ENCODE measurements around the gene ZNF423. TPM values are rescaled to one million over a fixed set of nuclear protein-coding genes. Genes with fewer than 3 reads are reported as not detected.

ZNF423 gene
- total and polyA plus RNA-seq, 7 donors: 0.69 to 19.7 (median 3.6) TPM

DNA sequence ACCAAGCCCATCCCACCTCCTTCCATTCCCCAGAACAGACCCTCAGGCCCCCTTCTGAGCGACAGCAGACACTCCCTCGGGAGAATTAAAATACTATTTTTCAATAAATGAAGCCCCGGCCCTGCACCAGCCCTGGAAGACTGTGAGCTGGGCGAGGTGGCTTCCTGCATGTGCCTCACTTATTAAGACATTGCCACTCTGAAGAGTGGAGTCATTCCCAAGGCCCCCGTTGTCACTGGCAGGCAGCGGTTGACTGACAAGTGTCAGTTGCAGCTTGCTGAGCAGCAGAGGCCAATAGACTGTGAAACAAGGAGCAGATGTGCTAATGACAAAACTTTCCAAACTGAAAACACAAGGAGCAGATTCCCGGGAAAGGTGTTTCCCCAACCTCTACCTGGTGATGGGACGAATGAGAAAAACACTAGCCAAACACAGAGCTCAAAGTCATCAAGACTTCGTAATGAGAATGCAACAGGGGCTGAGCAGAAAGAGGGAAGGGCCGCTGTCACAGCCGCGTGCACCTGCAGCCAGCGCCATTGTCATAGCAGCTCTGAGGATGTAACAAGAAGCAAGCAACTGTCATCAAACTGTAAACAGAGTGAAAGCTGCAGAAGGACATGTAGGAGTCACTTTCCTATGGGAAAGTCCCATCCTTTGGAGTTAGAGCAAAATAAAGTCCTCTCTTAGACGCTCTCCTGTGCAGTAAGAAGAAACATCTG is 250.2 kb downstream of the ZNF423 start:
- H3K9me3 ChIP-seq: no peaks in the 10 kb centered on the region
- intact Hi-C loops (cut with DNase I): loop anchor here (5.0 kb wide), 3 partner anchors 198 to 272 kb away; partner anchors contain the start of gene ZNF423
- TF ChIP-seq EP300 (IDR thresholded peaks at IDR 0.05) (no peak), POLR2AphosphoS5 (IDR thresholded peaks at IDR 0.05) (no peak), POLR2A (IDR thresholded peaks at IDR 0.05) (no peak)
- TF ChIP-seq, protein P1, sequence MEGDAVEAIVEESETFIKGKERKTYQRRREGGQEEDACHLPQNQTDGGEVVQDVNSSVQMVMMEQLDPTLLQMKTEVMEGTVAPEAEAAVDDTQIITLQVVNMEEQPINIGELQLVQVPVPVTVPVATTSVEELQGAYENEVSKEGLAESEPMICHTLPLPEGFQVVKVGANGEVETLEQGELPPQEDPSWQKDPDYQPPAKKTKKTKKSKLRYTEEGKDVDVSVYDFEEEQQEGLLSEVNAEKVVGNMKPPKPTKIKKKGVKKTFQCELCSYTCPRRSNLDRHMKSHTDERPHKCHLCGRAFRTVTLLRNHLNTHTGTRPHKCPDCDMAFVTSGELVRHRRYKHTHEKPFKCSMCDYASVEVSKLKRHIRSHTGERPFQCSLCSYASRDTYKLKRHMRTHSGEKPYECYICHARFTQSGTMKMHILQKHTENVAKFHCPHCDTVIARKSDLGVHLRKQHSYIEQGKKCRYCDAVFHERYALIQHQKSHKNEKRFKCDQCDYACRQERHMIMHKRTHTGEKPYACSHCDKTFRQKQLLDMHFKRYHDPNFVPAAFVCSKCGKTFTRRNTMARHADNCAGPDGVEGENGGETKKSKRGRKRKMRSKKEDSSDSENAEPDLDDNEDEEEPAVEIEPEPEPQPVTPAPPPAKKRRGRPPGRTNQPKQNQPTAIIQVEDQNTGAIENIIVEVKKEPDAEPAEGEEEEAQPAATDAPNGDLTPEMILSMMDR (IDR thresholded peaks at IDR 0.05): no peak
- no peak overlapping the region for H3K27ac ChIP-seq
- H3K27me3 ChIP-seq: no peaks in the 10 kb centered on the region
- peaks cover 0 to 16% (median 13%) of the 10 kb centered on the region in 4 donors for H3K4me1 ChIP-seq
- WGBS, 2 donors: 85 to 88% methylated on average over 14 of the region's 14 CpGs
- H3K36me3 ChIP-seq: no peaks in the 10 kb centered on the region
- DNase-seq: no peak
- H3K4me3 ChIP-seq: no peak overlapping the region

DNA sequence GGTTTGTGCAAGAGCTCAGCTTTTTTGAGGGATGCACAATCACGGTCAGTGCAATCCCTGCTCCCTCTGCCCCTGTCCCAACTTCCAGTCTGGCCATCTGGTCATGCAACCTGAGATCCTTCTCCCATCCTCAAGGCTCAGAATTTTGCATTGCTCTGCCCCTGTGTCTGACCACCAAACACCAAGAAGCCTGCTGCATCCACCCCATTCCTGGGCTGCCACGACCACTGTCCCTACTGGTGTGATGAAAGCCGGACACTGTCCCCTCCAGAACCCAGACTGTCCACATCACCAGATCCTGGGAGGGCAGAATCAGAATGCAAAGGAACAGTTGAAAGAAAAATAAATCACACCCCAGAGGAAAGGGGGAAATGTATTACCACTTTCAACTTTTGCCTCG is 251.3 kb downstream of the ZNF423 start:
- Histone ChIP-seq H3K9me3 (no peaks in the 10 kb centered on the region), H3K4me3 (no peak overlapping the region), H3K27me3 (no peaks in the 10 kb centered on the region), H3K27ac (no peak overlapping the region), H3K36me3 (no peaks in the 10 kb centered on the region), H3K4me1 (peaks cover 0 to 16% (median 13%) of the 10 kb centered on the region in 4 donors)
- DNase-seq: no peak
- intact Hi-C loops (cut with DNase I): loop anchor here (5.0 kb wide), 3 partner anchors 197 to 273 kb away; partner anchors contain the start of gene ZNF423
- no peak for TF ChIP-seq EP300 (IDR thresholded peaks at IDR 0.05)
- TF ChIP-seq POLR2AphosphoS5 (IDR thresholded peaks at IDR 0.05): no peak
- TF ChIP-seq, protein P1 (IDR thresholded peaks at IDR 0.05): no peak
- no peak for TF ChIP-seq POLR2A (IDR thresholded peaks at IDR 0.05)
- 91 to 94% methylated on average over 4 of the region's 4 CpGs for WGBS, 2 donors

DNA sequence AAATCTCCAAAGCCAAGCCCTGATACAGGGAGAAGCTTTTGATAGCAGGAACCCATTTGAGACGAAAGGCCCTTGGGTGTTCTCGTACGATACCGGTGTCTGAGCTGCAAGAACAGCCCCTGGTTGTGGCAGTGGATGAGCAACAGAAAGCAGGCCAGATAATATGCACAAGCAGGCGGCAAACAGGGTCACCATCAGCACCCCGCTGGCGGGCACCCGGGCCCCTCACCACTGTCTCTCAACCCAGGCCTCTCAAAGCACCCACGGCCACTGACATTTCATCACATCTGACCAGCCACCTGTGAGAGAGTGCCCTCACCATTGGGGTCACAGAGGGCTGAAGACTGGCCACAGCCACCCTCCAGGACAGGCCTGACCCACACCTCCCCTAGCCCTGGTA is 252.0 kb downstream of the ZNF423 start:
- Histone ChIP-seq H3K27me3 (no peaks in the 10 kb centered on the region), H3K4me3 (no peak overlapping the region), H3K4me1 (peaks cover 0 to 14% (median 11%) of the 10 kb centered on the region in 4 donors), H3K27ac (no peak overlapping the region), H3K36me3 (no peaks in the 10 kb centered on the region), H3K9me3 (no peaks in the 10 kb centered on the region)
- DNase-seq: no peak
- 94 to 96% methylated on average over 9 of the region's 9 CpGs for WGBS, 2 donors
- intact Hi-C loops (cut with DNase I): no loop called here
- TF ChIP-seq, protein P1 (IDR thresholded peaks at IDR 0.05): no peak
- TF ChIP-seq POLR2AphosphoS5 (IDR thresholded peaks at IDR 0.05) (no peak), EP300 (IDR thresholded peaks at IDR 0.05) (no peak), POLR2A (IDR thresholded peaks at IDR 0.05) (no peak)

DNA sequence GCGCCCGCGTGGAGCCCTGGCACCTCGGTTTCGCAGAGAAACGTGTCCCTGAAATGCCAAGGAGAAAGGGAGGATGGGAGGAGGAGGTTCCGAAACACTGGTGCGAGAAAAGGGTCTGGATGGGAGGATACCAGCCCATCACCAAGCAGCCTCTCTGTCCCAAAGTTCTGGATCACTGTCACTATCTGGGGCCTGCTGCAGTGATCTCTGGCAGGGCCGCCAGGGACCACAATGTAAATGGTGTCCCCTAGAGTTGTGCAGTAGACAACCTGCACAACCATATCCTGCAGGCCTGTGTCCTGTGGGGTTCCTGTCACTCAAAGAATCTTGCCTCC is 253.0 kb downstream of the ZNF423 start:
- Histone ChIP-seq H3K27ac (no peak overlapping the region), H3K4me1 (peaks cover 0 to 10% (median 4%) of the 10 kb centered on the region in 4 donors), H3K27me3 (no peaks in the 10 kb centered on the region), H3K9me3 (no peaks in the 10 kb centered on the region), H3K36me3 (no peaks in the 10 kb centered on the region), H3K4me3 (no peak overlapping the region)
- intact Hi-C loops (cut with DNase I): no loop called here
- DNase-seq: no peak
- WGBS, 2 donors: 92 to 95% methylated on average over 9 of the region's 9 CpGs
- no peak for TF ChIP-seq POLR2AphosphoS5 (IDR thresholded peaks at IDR 0.05)
- TF ChIP-seq EP300 (IDR thresholded peaks at IDR 0.05): no peak
- TF ChIP-seq POLR2A (IDR thresholded peaks at IDR 0.05): no peak
- TF ChIP-seq, protein P1 (IDR thresholded peaks at IDR 0.05): no peak
